ENCODE results near the gene IKZF4.

The IKZF4 gene

DNA sequence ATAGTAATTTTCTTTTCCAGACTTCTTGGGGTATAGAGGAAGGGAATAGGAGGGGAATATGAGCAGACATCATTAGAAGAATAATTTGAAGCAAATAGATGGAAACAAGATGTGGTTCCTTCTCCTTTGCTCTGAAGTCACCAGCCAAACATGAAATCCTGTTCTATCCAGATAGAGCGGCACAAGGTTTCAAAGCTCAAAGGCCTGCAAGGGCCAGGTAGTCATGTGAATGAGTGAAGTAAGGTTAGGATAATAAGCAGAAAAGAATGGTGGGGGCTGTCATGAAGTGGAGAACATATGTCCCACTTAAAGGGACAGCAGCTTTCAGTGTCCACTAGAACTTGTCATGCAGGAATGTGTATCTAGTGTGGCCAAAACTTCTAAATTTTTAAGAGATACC, 2.5 kb upstream of the IKZF4 start:
- H3K79me2 ChIP-seq (ENCODE audit: insufficient read depth, low read length): no peaks in the 10 kb centered on the region
- peaks cover 6% of the 10 kb centered on the region for H3K4me1 ChIP-seq (ENCODE audit: insufficient read depth, low read length, poor library complexity, severe bottlenecking)
- H2AFZ ChIP-seq (ENCODE audit: low read length): no peak overlapping the region
- no peak overlapping the region for H3K4me2 ChIP-seq (ENCODE audit: low read depth, low read length, poor library complexity, severe bottlenecking)
- H3K9me3 ChIP-seq (ENCODE audit: insufficient read depth, low read depth, low read length): no peaks in the 10 kb centered on the region
- no peaks in the 10 kb centered on the region for H3K9me2 ChIP-seq (replicated peaks; ENCODE audit: low read depth, low read length)
- no peaks in the 10 kb centered on the region for H3K27me3 ChIP-seq (ENCODE audit: insufficient read depth, low read length, poor library complexity, severe bottlenecking)
- no peaks in the 10 kb centered on the region for H3K36me3 ChIP-seq (ENCODE audit: insufficient read depth, low read length)
- H3F3A ChIP-seq (ENCODE audit: low read depth): no peaks in the 10 kb centered on the region
- H4K20me1 ChIP-seq (ENCODE audit: insufficient read depth, low read length, poor library complexity, severe bottlenecking): no peaks in the 10 kb centered on the region
- no peak for TF ChIP-seq EZH2phosphoT487 (IDR thresholded peaks at IDR 0.05; ENCODE audit: borderline replicate concordance)
- TF ChIP-seq, protein P1, sequence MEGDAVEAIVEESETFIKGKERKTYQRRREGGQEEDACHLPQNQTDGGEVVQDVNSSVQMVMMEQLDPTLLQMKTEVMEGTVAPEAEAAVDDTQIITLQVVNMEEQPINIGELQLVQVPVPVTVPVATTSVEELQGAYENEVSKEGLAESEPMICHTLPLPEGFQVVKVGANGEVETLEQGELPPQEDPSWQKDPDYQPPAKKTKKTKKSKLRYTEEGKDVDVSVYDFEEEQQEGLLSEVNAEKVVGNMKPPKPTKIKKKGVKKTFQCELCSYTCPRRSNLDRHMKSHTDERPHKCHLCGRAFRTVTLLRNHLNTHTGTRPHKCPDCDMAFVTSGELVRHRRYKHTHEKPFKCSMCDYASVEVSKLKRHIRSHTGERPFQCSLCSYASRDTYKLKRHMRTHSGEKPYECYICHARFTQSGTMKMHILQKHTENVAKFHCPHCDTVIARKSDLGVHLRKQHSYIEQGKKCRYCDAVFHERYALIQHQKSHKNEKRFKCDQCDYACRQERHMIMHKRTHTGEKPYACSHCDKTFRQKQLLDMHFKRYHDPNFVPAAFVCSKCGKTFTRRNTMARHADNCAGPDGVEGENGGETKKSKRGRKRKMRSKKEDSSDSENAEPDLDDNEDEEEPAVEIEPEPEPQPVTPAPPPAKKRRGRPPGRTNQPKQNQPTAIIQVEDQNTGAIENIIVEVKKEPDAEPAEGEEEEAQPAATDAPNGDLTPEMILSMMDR (conservative IDR thresholded peaks at IDR 0.05; ENCODE audit: low read length): no peak
- no peak overlapping the region for H3K4me3 ChIP-seq (ENCODE audit: low read length, poor library complexity, severe bottlenecking)
- H3K9ac ChIP-seq (ENCODE audit: low read depth, low read length, poor library complexity, severe bottlenecking): no peak overlapping the region

GRCh38 chr12:56021889-56022497, 1.1 kb downstream of the IKZF4 start:
- H3K79me2 ChIP-seq (ENCODE audit: insufficient read depth, low read length): no peaks in the 10 kb centered on the region
- H3K4me2 ChIP-seq (ENCODE audit: low read depth, low read length, poor library complexity, severe bottlenecking): peak overlapping the region; percentile 41
- H3F3A ChIP-seq (ENCODE audit: low read depth): no peaks in the 10 kb centered on the region
- no peaks in the 10 kb centered on the region for H3K36me3 ChIP-seq (ENCODE audit: insufficient read depth, low read length)
- H3K9me3 ChIP-seq (ENCODE audit: insufficient read depth, low read depth, low read length): no peaks in the 10 kb centered on the region
- no peak overlapping the region for H2AFZ ChIP-seq (ENCODE audit: low read length)
- peak overlapping the region; percentile 56 for H3K4me3 ChIP-seq (ENCODE audit: low read length, poor library complexity, severe bottlenecking)
- H4K20me1 ChIP-seq (ENCODE audit: insufficient read depth, low read length, poor library complexity, severe bottlenecking): no peaks in the 10 kb centered on the region
- TF ChIP-seq, protein P1 (conservative IDR thresholded peaks at IDR 0.05; ENCODE audit: low read length): no peak
- TF ChIP-seq EZH2phosphoT487 (IDR thresholded peaks at IDR 0.05; ENCODE audit: borderline replicate concordance): no peak
- no peaks in the 10 kb centered on the region for H3K9me2 ChIP-seq (replicated peaks; ENCODE audit: low read depth, low read length)
- H3K4me1 ChIP-seq (ENCODE audit: insufficient read depth, low read length, poor library complexity, severe bottlenecking): no peaks in the 10 kb centered on the region
- peak overlapping the region; percentile 68 for H3K9ac ChIP-seq (ENCODE audit: low read depth, low read length, poor library complexity, severe bottlenecking)
- no peaks in the 10 kb centered on the region for H3K27me3 ChIP-seq (ENCODE audit: insufficient read depth, low read length, poor library complexity, severe bottlenecking)

DNA sequence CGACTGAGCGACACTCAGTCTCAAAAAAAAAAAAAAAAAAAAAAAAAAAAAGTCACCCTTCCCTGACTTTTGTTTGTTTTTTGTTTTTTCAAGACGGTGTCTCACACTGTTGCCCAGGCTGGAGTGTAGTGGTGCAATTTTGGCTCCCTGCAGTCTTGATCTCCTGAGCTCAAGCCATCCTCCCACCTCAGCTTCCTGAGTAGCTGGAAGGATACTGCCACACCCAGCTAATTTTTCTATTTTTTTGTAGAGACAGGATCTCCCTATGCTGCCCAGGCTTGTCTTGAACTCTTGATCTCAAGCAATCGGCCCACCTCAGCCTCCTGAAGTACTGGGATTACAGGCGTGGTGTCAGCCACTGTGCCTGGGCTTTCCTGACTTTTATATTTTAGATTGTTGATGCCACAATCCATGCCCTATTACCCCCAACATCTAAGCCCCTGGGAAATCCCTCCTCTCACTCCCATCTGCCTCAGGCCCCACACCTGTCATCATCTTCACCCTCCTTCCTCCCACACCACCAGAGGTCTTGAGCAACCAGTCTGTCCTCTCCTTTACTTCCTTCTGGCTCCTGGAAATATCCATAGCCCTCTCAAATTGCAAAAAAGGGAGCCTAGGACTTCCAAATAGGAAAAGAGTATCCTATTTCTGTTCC, 7.8 kb downstream of the IKZF4 start:
- Histone ChIP-seq H3K4me1 (ENCODE audit: insufficient read depth, low read length, poor library complexity, severe bottlenecking) (no peaks in the 10 kb centered on the region), H4K20me1 (ENCODE audit: insufficient read depth, low read length, poor library complexity, severe bottlenecking) (no peaks in the 10 kb centered on the region), H3K4me2 (ENCODE audit: low read depth, low read length, poor library complexity, severe bottlenecking) (no peak overlapping the region), H2AFZ (ENCODE audit: low read length) (no peak overlapping the region), H3K36me3 (ENCODE audit: insufficient read depth, low read length) (peaks cover 4% of the 10 kb centered on the region; the same call in 1 of the 2 replicates), H3K27me3 (ENCODE audit: insufficient read depth, low read length, poor library complexity, severe bottlenecking) (no peaks in the 10 kb centered on the region), H3K9me3 (ENCODE audit: insufficient read depth, low read depth, low read length) (no peaks in the 10 kb centered on the region), H3K79me2 (ENCODE audit: insufficient read depth, low read length) (no peaks in the 10 kb centered on the region), H3K4me3 (ENCODE audit: low read length, poor library complexity, severe bottlenecking) (no peak overlapping the region), H3K9me2 (replicated peaks; ENCODE audit: low read depth, low read length) (no peaks in the 10 kb centered on the region), H3K9ac (ENCODE audit: low read depth, low read length, poor library complexity, severe bottlenecking) (no peak overlapping the region), H3F3A (ENCODE audit: low read depth) (no peaks in the 10 kb centered on the region)
- TF ChIP-seq EZH2phosphoT487 (IDR thresholded peaks at IDR 0.05; ENCODE audit: borderline replicate concordance): no peak
- TF ChIP-seq, protein P1 (conservative IDR thresholded peaks at IDR 0.05; ENCODE audit: low read length): no peak

Data from Loucy (cell line).